Activated naive CD4-positive, alpha-beta T cell treated with anti-CD3 and anti-CD28 coated beads, Interleukin-2, amount 10 ng/mL, durations not matched to agents 7 days and 5 days (primary cell): ENCODE results near the gene AR.

ENCODE experiments used
- CTCF ChIA-PET: fragments of 350-600 bp; sonication (Branson Sonifier 250); formaldehyde crosslinking; loops from one replicate; lab custom pipeline; 2021; ENCODE audit warnings: antibody characterized with exemption; lab: Charles Lee
- DNase-seq: peaks from one replicate; pipeline ENCODE4 v3.0.0-alpha.2; 2020
- H3K27ac Mint-ChIP-seq: one replicate; pipeline ENCODE4 v1.8.0; 2021; ENCODE audit warnings: mild to moderate bottlenecking, moderate library complexity, mixed read lengths
- H3K27me3 Mint-ChIP-seq: one replicate; pipeline ENCODE4 v1.8.0; 2021; ENCODE audit warnings: mild to moderate bottlenecking, mixed read lengths
- H3K36me3 Mint-ChIP-seq: one replicate; pipeline ENCODE4 v1.8.0; 2021; ENCODE audit warnings: mixed read lengths
- H3K4me1 Mint-ChIP-seq: one replicate; pipeline ENCODE4 v1.8.0; 2021; ENCODE audit warnings: mixed read lengths
- H3K4me3 Mint-ChIP-seq: one replicate; pipeline ENCODE4 v1.8.0; 2021; ENCODE audit warnings: mild to moderate bottlenecking, moderate library complexity, mixed read lengths
- H3K9me3 Mint-ChIP-seq: one replicate; pipeline ENCODE4 v1.8.0; 2021; ENCODE audit warnings: mixed read lengths

The AR gene

DNA sequence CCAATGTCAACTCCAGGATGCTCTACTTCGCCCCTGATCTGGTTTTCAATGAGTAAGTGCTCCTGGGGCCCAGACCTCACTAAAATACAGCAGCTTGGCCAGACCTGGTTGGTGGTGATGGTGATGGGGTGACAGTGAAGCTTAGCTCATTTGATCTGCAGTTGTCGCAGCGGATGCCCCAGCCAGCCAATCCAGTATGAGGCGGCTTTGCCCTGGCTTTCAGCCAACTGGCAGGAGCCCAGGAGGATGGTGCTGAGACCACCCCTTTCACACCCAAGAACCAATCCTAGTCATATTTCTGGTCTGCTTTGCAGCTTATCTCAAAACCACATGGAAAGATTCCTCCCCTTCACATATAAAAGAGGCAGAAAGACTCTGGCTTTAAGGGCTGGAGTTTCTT lies 173.8 kb downstream of the AR start:
- Mint-ChIP-seq H3K27me3 (no peaks in the 10 kb centered on the region), H3K4me3 (no peak overlapping the region), H3K27ac (no peak overlapping the region), H3K36me3 (no peaks in the 10 kb centered on the region), H3K9me3 (no peaks in the 10 kb centered on the region), H3K4me1 (no peaks in the 10 kb centered on the region)
- CTCF ChIA-PET: no interaction called here
- DNase-seq: no peak

DNA sequence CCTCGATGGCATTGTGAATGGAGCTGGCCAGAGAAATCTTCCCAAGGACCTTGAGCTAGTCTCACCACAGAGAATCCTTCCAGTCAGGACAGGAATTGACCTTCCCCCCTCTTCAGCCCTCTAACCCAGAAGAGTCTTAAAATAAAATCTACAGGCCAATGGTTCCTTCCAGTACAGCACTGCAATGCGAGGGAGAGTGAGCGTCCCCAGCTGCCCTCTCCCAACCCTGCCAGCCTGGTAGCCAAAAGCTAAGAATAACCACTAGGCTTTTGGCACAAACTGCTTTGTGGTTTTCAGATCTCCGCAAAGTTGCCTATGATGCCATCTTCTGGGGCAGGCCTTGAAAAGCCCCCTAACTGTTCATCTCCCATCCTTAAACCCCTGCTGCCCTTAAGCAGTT lies 175.1 kb downstream of the AR start:
- Mint-ChIP-seq H3K9me3 (no peaks in the 10 kb centered on the region), H3K4me3 (no peak overlapping the region), H3K27me3 (no peaks in the 10 kb centered on the region), H3K36me3 (no peaks in the 10 kb centered on the region), H3K4me1 (no peaks in the 10 kb centered on the region), H3K27ac (no peak overlapping the region)
- DNase-seq: no peak
- CTCF ChIA-PET: no interaction called here

DNA sequence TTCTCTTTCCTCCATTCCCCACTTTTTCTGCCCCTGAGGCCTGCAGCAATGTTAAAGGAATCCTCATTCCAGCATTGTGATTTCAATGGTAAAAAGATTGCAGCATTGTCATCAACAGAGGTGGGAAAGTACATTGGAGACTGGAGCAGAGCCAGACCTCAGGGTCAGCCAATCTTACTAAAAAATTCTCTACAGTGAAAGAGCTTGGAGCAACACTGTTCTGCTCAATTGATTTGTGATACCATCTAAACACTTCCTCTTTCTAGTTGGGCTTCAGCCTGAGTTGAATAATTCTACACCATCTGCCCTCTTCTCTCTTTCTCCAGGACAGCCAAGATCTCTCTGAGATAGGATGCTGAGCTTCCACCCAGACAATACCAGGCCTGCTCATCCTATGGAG lies 176.5 kb downstream of the AR start:
- CTCF ChIA-PET: no interaction called here
- no peaks in the 10 kb centered on the region for H3K4me1 Mint-ChIP-seq
- no peaks in the 10 kb centered on the region for H3K9me3 Mint-ChIP-seq
- H3K27me3 Mint-ChIP-seq: no peaks in the 10 kb centered on the region
- no peak for DNase-seq
- H3K27ac Mint-ChIP-seq: no peak overlapping the region
- no peaks in the 10 kb centered on the region for H3K36me3 Mint-ChIP-seq
- H3K4me3 Mint-ChIP-seq: no peak overlapping the region

DNA sequence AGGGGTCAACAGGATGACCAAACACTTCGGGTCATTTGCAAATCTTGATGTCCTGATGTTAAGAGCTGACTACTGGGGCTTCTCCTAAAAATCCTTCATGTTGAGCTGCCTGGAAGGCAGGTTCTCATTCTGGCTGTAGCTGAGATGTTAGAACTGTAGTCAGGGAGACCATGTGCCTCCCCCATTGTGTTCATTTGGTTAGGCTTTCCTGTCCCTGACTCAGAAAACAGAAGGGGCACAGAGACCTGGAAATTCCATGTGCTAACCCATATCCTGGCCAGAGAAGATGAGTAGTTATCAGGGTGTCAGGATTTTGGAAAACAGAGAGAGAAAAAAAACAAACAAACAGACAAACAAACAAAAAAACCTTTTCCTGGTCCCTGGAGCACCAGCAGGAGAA lies 177.5 kb downstream of the AR start:
- Mint-ChIP-seq H3K9me3 (no peaks in the 10 kb centered on the region), H3K4me3 (no peak overlapping the region), H3K27ac (no peak overlapping the region), H3K36me3 (no peaks in the 10 kb centered on the region), H3K4me1 (no peaks in the 10 kb centered on the region), H3K27me3 (no peaks in the 10 kb centered on the region)
- no peak for DNase-seq
- CTCF ChIA-PET: no interaction called here

DNA sequence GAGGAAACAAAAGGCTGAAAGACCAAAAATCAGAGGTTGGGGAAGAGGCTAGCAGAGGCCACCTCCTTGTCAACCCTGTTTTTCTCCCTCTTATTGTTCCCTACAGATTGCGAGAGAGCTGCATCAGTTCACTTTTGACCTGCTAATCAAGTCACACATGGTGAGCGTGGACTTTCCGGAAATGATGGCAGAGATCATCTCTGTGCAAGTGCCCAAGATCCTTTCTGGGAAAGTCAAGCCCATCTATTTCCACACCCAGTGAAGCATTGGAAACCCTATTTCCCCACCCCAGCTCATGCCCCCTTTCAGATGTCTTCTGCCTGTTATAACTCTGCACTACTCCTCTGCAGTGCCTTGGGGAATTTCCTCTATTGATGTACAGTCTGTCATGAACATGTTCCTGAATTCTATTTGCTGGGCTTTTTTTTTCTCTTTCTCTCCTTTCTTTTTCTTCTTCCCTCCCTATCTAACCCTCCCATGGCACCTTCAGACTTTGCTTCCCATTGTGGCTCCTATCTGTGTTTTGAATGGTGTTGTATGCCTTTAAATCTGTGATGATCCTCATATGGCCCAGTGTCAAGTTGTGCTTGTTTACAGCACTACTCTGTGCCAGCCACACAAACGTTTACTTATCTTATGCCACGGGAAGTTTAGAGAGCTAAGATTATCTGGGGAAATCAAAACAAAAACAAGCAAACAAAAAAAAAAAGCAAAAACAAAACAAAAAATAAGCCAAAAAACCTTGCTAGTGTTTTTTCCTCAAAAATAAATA lies 179.9 kb downstream of the AR start:
- Mint-ChIP-seq H3K9me3 (no peaks in the 10 kb centered on the region), H3K4me1 (no peaks in the 10 kb centered on the region), H3K4me3 (no peak overlapping the region), H3K27ac (no peak overlapping the region), H3K27me3 (no peaks in the 10 kb centered on the region), H3K36me3 (no peaks in the 10 kb centered on the region)
- CTCF ChIA-PET: no interaction called here
- no peak for DNase-seq

DNA sequence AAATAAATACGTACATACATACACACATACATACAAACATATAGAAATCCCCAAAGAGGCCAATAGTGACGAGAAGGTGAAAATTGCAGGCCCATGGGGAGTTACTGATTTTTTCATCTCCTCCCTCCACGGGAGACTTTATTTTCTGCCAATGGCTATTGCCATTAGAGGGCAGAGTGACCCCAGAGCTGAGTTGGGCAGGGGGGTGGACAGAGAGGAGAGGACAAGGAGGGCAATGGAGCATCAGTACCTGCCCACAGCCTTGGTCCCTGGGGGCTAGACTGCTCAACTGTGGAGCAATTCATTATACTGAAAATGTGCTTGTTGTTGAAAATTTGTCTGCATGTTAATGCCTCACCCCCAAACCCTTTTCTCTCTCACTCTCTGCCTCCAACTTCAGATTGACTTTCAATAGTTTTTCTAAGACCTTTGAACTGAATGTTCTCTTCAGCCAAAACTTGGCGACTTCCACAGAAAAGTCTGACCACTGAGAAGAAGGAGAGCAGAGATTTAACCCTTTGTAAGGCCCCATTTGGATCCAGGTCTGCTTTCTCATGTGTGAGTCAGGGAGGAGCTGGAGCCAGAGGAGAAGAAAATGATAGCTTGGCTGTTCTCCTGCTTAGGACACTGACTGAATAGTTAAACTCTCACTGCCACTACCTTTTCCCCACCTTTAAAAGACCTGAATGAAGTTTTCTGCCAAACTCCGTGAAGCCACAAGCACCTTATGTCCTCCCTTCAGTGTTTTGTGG lies 180.7 kb downstream of the AR start:
- Mint-ChIP-seq H3K36me3 (no peaks in the 10 kb centered on the region), H3K27ac (no peak overlapping the region), H3K4me3 (no peak overlapping the region), H3K4me1 (no peaks in the 10 kb centered on the region), H3K9me3 (no peaks in the 10 kb centered on the region), H3K27me3 (no peaks in the 10 kb centered on the region)
- no peak for DNase-seq
- CTCF ChIA-PET: no interaction called here

DNA sequence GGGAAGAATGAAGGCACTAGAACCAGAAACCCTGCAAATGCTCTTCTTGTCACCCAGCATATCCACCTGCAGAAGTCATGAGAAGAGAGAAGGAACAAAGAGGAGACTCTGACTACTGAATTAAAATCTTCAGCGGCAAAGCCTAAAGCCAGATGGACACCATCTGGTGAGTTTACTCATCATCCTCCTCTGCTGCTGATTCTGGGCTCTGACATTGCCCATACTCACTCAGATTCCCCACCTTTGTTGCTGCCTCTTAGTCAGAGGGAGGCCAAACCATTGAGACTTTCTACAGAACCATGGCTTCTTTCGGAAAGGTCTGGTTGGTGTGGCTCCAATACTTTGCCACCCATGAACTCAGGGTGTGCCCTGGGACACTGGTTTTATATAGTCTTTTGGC lies 181.7 kb downstream of the AR start:
- Mint-ChIP-seq H3K36me3 (no peaks in the 10 kb centered on the region), H3K27me3 (no peaks in the 10 kb centered on the region), H3K27ac (no peak overlapping the region), H3K4me1 (no peaks in the 10 kb centered on the region), H3K4me3 (no peak overlapping the region), H3K9me3 (no peaks in the 10 kb centered on the region)
- DNase-seq: no peak
- CTCF ChIA-PET: no interaction called here

DNA sequence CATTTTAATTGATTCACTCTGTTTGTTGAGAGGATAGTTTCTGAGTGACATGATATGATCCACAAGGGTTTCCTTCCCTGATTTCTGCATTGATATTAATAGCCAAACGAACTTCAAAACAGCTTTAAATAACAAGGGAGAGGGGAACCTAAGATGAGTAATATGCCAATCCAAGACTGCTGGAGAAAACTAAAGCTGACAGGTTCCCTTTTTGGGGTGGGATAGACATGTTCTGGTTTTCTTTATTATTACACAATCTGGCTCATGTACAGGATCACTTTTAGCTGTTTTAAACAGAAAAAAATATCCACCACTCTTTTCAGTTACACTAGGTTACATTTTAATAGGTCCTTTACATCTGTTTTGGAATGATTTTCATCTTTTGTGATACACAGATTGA lies 182.2 kb downstream of the AR start:
- Mint-ChIP-seq H3K4me1 (no peaks in the 10 kb centered on the region), H3K36me3 (no peaks in the 10 kb centered on the region), H3K27me3 (no peaks in the 10 kb centered on the region), H3K27ac (no peak overlapping the region), H3K9me3 (no peaks in the 10 kb centered on the region), H3K4me3 (no peak overlapping the region)
- no peak for DNase-seq
- CTCF ChIA-PET: no interaction called here

DNA sequence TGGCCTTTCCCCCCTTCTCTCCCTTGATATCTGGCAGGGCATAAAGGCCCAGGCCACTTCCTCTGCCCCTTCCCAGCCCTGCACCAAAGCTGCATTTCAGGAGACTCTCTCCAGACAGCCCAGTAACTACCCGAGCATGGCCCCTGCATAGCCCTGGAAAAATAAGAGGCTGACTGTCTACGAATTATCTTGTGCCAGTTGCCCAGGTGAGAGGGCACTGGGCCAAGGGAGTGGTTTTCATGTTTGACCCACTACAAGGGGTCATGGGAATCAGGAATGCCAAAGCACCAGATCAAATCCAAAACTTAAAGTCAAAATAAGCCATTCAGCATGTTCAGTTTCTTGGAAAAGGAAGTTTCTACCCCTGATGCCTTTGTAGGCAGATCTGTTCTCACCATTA lies 183.8 kb downstream of the AR start:
- no peak overlapping the region for H3K27ac Mint-ChIP-seq

DNA sequence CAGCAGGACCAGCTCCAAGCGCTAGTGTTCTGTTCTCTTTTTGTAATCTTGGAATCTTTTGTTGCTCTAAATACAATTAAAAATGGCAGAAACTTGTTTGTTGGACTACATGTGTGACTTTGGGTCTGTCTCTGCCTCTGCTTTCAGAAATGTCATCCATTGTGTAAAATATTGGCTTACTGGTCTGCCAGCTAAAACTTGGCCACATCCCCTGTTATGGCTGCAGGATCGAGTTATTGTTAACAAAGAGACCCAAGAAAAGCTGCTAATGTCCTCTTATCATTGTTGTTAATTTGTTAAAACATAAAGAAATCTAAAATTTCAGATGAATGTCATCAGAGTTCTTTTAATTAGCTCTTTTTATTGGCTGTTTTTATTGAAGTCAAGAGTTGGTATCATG lies 186.5 kb downstream of the AR start:
- H3K4me3 Mint-ChIP-seq: no peak overlapping the region
- CTCF ChIA-PET: no interaction called here
- no peak for DNase-seq
- H3K27me3 Mint-ChIP-seq: no peaks in the 10 kb centered on the region
- H3K9me3 Mint-ChIP-seq: no peaks in the 10 kb centered on the region
- H3K36me3 Mint-ChIP-seq: no peaks in the 10 kb centered on the region
- no peaks in the 10 kb centered on the region for H3K4me1 Mint-ChIP-seq
- H3K27ac Mint-ChIP-seq: no peak overlapping the region

More for the DNA sequence above, 183.8 kb downstream of the AR start:
- H3K36me3 Mint-ChIP-seq: no peaks in the 10 kb centered on the region
- no peak for DNase-seq
- no peak overlapping the region for H3K4me3 Mint-ChIP-seq
- H3K27me3 Mint-ChIP-seq: no peaks in the 10 kb centered on the region
- no peaks in the 10 kb centered on the region for H3K4me1 Mint-ChIP-seq
- no peaks in the 10 kb centered on the region for H3K9me3 Mint-ChIP-seq
- CTCF ChIA-PET: no interaction called here

DNA sequence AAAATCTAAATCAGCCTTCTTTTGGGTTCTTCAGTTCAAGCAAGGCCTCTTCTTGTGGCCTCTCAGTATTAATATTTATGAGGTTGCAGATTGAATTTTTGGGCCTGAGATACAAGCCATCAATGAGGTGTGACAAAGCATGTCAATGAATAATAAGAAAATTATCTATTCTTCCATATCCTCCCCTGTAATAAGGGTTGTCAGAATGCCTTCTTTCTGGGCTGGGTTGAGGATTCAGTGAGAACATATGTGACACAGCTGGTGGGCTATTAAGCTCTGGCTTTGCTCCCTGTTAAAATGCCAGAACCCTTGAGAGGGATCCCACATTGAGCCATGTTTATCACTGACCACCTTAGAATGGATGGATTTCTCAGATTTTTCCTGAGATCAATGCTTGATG lies 187.2 kb downstream of the AR start:
- Mint-ChIP-seq H3K36me3 (no peaks in the 10 kb centered on the region), H3K9me3 (no peaks in the 10 kb centered on the region), H3K4me1 (no peaks in the 10 kb centered on the region), H3K4me3 (no peak overlapping the region), H3K27ac (no peak overlapping the region), H3K27me3 (no peaks in the 10 kb centered on the region)
- no peak for DNase-seq
- CTCF ChIA-PET: no interaction called here

DNA sequence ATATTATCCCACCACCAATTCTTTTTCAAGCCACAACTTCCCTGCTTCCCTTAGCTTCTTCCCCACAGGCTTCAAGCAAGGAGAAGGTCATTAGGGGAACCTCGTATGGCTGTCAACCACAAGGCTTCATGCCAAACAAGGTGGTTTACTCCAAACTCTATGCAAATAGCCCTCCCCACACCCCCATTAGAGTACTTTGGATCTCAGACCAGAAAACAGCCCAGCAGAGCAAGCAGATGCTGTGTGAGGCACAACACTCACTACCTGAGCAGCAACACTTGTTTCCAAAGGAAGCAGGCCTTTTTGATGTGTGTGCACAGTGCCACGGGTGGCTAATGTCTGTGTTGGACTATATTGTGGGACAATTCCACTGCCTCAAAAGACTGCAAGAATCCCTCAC lies 189.0 kb downstream of the AR start:
- Mint-ChIP-seq H3K9me3 (no peaks in the 10 kb centered on the region), H3K27ac (no peak overlapping the region), H3K4me3 (no peak overlapping the region), H3K4me1 (no peaks in the 10 kb centered on the region), H3K27me3 (no peaks in the 10 kb centered on the region), H3K36me3 (no peaks in the 10 kb centered on the region)
- CTCF ChIA-PET: no interaction called here
- DNase-seq: no peak

DNA sequence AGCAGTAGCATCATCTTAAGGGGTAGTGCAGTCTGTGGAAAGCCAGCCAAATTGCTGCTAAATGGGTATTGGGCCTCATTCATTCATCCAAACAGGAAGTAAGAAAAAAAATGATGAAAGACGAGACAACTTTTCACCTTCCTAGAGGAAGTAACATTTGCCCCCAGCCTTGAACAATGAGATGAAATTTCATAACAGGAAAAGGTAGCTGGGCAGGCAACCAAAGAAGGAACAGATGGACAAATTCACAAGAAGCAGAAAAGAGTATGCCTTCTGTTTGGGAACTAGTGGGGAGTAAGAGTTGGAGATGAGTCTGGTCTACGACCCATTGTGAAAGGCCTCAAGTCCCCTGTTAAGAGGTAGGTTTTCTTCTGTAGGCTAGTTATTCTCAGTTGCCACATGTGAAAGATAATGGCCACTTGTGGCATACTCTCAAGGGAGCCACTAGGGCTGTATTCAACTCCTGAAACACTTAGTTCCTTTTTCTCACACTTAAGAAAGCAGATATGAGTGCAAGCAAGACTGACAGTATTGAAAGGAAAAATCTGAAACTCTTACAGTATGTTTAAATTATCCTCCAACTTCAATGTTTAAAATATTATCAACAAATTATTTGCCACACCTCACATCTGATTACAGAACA lies 190.4 kb downstream of the AR start:
- no peaks in the 10 kb centered on the region for H3K36me3 Mint-ChIP-seq
- no peaks in the 10 kb centered on the region for H3K27me3 Mint-ChIP-seq
- no peaks in the 10 kb centered on the region for H3K4me1 Mint-ChIP-seq
- H3K4me3 Mint-ChIP-seq: no peak overlapping the region
- no peak overlapping the region for H3K27ac Mint-ChIP-seq
- DNase-seq: no peak
- H3K9me3 Mint-ChIP-seq: no peaks in the 10 kb centered on the region
- CTCF ChIA-PET: no interaction called here

DNA sequence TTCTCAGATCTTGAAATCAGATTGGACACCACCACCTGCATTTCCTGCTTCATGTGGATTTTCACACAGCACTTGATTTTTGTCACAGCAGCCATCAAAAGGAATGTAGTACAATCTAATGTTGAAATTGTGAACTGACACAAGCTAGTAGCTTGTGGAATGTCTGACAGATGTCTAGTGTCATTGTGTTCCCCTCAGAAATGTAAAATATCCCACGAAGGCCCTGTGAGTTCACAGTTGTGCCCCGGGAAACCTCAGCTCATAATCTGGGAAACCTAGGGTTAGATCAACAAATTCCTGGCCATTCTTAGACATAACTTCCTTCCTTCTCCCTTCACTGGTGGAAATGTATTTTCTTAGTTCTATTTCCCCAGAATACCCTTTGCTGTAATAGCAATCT lies 205.7 kb downstream of the AR start:
- no peaks in the 10 kb centered on the region for H3K9me3 Mint-ChIP-seq
- DNase-seq: no peak
- H3K4me3 Mint-ChIP-seq: no peak overlapping the region
- H3K27ac Mint-ChIP-seq: no peak overlapping the region
- CTCF ChIA-PET: no interaction called here
- H3K4me1 Mint-ChIP-seq: no peaks in the 10 kb centered on the region
- no peaks in the 10 kb centered on the region for H3K36me3 Mint-ChIP-seq
- no peaks in the 10 kb centered on the region for H3K27me3 Mint-ChIP-seq

DNA sequence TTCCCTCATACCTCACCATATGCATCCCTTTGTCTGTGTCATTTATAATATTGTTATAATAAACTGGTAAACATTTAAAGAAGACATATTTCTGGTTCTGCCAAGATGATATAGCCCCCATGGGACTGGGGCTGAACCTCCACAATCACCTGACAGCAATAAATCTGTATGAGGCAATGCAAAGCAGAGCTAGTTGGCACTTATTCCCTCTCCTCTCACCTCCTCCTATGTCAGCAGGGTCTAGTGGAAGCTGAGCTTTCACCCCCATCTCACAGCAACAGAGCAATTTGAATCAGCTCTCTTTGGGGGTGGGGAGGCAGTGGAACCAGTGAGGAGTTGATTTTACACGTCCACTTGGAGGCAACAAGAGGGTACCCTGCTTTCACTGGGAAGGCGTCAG lies 206.9 kb downstream of the AR start:
- Mint-ChIP-seq H3K36me3 (no peaks in the 10 kb centered on the region), H3K4me3 (no peak overlapping the region), H3K4me1 (no peaks in the 10 kb centered on the region), H3K27ac (no peak overlapping the region), H3K9me3 (no peaks in the 10 kb centered on the region), H3K27me3 (no peaks in the 10 kb centered on the region)
- DNase-seq: no peak
- CTCF ChIA-PET: no interaction called here
